RWPE2 (cell line): Measurements from ENCODE around the gene ARID2.

Experiments used
- ATAC-seq: fragments of 200-7000 bp; cut with Tn5 transposase; 3 replicates; pipeline ENCODE4 v1.9.1; 2021; ENCODE audit warnings: low read depth
- DNase-seq: peaks from one replicate; pipeline ENCODE4 v3.0.0-alpha.2; 2020; ENCODE audit warnings: low spot score
- H3K27ac ChIP-seq: fragments of 450-650 bp; 2 replicates; pipeline ENCODE4 v1.5.1; 2017; ENCODE audit warnings: mild to moderate bottlenecking; ENCODE audit not compliant: poor library complexity, severe bottlenecking
- H3K27me3 ChIP-seq: fragments of 250-450 bp; sonication (Bioruptor Pico); 2 replicates; pipeline ENCODE4 v1.5.1; 2021; ENCODE audit warnings: mild to moderate bottlenecking, moderate library complexity; ENCODE audit not compliant: insufficient read depth, poor library complexity, severe bottlenecking
- H3K36me3 ChIP-seq: fragments of 250-450 bp; sonication (Bioruptor Pico); 2 replicates; pipeline ENCODE4 v1.5.1; 2020; ENCODE audit warnings: low read depth, mild to moderate bottlenecking, moderate library complexity
- H3K4me1 ChIP-seq: fragments of 250-450 bp; sonication (Bioruptor Pico); 2 replicates; pipeline ENCODE4 v1.5.1; 2021; ENCODE audit warnings: mild to moderate bottlenecking, moderate library complexity; ENCODE audit not compliant: insufficient read depth, poor library complexity, severe bottlenecking
- H3K4me3 ChIP-seq: fragments of 250-450 bp; sonication (Bioruptor Pico); 2 replicates; pipeline ENCODE4 v1.5.1; 2021; ENCODE audit warnings: mild to moderate bottlenecking, moderate library complexity; ENCODE audit not compliant: severe bottlenecking
- H3K9me3 ChIP-seq: fragments of 250-450 bp; sonication (Bioruptor Pico); 2 replicates; pipeline ENCODE4 v1.5.1; 2021; ENCODE audit warnings: mild to moderate bottlenecking, moderate library complexity; ENCODE audit not compliant: severe bottlenecking
- CTCF ChIP-seq: fragments of 450-650 bp; IDR thresholded peaks from one replicate; pipeline ENCODE4 v1.5.1; 2017; ENCODE audit warnings: mild to moderate bottlenecking, moderate library complexity; ENCODE audit not compliant: poor library complexity, severe bottlenecking

Gene ARID2

GRCh38 chr12:45737638-45738037, 8.1 kb downstream of the ARID2 start:
- H3K27ac ChIP-seq: no peak overlapping the region
- H3K4me3 ChIP-seq: no peak overlapping the region
- peaks cover 8% of the 10 kb centered on the region for H3K9me3 ChIP-seq
- no peak for DNase-seq
- no peak for TF ChIP-seq CTCF
- ATAC-seq: no peak
- H3K4me1 ChIP-seq: peaks cover 13% of the 10 kb centered on the region
- peaks cover 56% of the 10 kb centered on the region for H3K36me3 ChIP-seq
- H3K27me3 ChIP-seq: no peaks in the 10 kb centered on the region

- no peak overlapping the region for H3K4me3 ChIP-seq
- peaks cover 38% of the 10 kb centered on the region for H3K36me3 ChIP-seq
- no peak for DNase-seq
These were observed 13.1 kb downstream of the ARID2 start for GRCh38 chr12:45742590-45742989.

GRCh38 chr12:45743247-45743646, 13.7 kb downstream of the ARID2 start:
- Histone ChIP-seq H3K36me3 (peaks cover 38% of the 10 kb centered on the region), H3K9me3 (peaks cover 2% of the 10 kb centered on the region), H3K4me1 (no peaks in the 10 kb centered on the region), H3K4me3 (no peak overlapping the region), H3K27me3 (no peaks in the 10 kb centered on the region), H3K27ac (no peak overlapping the region)
- TF ChIP-seq CTCF: no peak
- DNase-seq: no peak
- no peak for ATAC-seq

More at GRCh38 chr12:45742590-45742989, 13.1 kb downstream of the ARID2 start:
- peaks cover 2% of the 10 kb centered on the region for H3K9me3 ChIP-seq
- ATAC-seq: no peak
- TF ChIP-seq CTCF: no peak
- no peak overlapping the region for H3K27ac ChIP-seq
- no peaks in the 10 kb centered on the region for H3K27me3 ChIP-seq
- no peaks in the 10 kb centered on the region for H3K4me1 ChIP-seq

- Histone ChIP-seq H3K27me3 (no peaks in the 10 kb centered on the region), H3K9me3 (peaks cover 2% of the 10 kb centered on the region), H3K4me1 (no peaks in the 10 kb centered on the region), H3K4me3 (no peak overlapping the region), H3K27ac (no peak overlapping the region), H3K36me3 (peaks cover 32% of the 10 kb centered on the region)
- ATAC-seq (no peak), DNase-seq (no peak)
- TF ChIP-seq CTCF: peak; percentile 58
These were observed 16.4 kb downstream of the ARID2 start for GRCh38 chr12:45745861-45746277.

- no peaks in the 10 kb centered on the region for H3K27me3 ChIP-seq
- DNase-seq: no peak
These were observed 27.2 kb downstream of the ARID2 start for GRCh38 chr12:45756666-45757065.

More at GRCh38 chr12:45756666-45757065, 27.2 kb downstream of the ARID2 start:
- Histone ChIP-seq H3K36me3 (no peaks in the 10 kb centered on the region; the same call in 1 of the 2 replicates), H3K4me3 (no peak overlapping the region), H3K27ac (no peak overlapping the region), H3K9me3 (no peaks in the 10 kb centered on the region), H3K4me1 (peaks cover 4% of the 10 kb centered on the region)
- no peak for ATAC-seq
- no peak for TF ChIP-seq CTCF
